Loucy (cell line): Measurements from ENCODE around the gene TBCEL.

Source experiments
- CTCF ChIP-seq: fragments of 200-600 bp; sonication (generic); conservative IDR thresholded peaks from 2 replicates; pipeline ENCODE4 v1.5.1; 2014; ENCODE audit warnings: mild to moderate bottlenecking, antibody characterized with exemption, low read length
- EZH2phosphoT487 ChIP-seq: fragments of 200-600 bp; IDR thresholded peaks from 2 replicates; pipeline ENCODE4 v1.6.1; 2018; ENCODE audit warnings: antibody characterized with exemption, mild to moderate bottlenecking, moderate library complexity, borderline replicate concordance

- TF ChIP-seq CTCF (no peak), EZH2phosphoT487 (no peak)
Observed at GRCh38 chr11:120998581-120998980, 25.3 kb upstream of the TBCEL start.
